ENCODE data around the gene PDK1.

The PDK1 gene

DNA sequence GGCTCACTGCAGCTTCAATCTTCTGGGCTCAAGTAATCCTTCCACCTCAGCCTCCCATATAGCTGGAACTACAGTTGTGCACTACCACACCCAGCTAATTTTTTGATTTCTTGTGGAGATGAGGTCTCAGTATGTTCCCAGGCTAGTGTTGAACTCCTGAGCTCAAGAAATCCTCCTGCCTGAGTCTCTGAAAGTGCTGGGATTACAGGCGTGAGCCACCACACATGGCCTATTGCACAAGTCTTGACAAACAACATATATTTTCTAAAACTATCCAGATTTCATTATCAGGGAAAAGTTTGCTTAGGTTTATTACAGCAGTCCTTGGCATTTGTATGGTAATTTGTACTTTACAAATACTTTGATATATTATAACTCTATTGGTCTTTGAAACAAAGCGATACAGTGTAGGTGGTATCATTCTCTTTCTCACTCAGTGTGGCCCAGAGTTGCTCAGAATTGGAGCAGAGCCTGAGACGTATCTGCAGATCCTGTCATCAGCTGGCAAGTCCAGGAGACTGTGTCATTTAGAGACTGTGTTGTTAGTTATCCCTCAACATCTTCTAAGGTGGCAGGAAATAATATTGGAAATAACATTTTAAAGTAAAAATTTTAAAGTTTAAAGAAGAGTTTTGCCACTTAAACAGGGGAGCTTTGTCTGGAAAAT is 41.4 kb downstream of the PDK1 start:
- no peak for DNase-seq (ENCODE audit: low read depth)

DNA sequence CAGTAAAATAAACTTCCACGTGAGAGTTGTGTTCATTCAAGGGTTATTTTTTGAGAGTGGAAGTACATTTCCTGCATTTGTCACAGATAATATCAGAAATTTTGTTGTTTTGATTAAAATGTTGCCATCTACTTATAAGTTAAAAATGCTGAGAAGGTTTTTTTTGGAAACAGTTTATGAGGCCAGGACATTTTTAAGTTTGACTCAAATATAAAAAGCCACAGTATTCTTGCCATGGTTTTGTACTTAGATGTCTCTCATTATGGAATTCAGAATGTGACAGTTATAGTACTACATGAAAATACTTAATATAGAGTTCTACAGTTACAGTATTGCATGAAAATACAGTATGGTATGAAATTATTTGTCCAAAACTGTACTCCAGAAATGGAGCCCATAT is 44.1 kb downstream of the PDK1 start:
- DNase-seq (ENCODE audit: low read depth): no peak

DNA sequence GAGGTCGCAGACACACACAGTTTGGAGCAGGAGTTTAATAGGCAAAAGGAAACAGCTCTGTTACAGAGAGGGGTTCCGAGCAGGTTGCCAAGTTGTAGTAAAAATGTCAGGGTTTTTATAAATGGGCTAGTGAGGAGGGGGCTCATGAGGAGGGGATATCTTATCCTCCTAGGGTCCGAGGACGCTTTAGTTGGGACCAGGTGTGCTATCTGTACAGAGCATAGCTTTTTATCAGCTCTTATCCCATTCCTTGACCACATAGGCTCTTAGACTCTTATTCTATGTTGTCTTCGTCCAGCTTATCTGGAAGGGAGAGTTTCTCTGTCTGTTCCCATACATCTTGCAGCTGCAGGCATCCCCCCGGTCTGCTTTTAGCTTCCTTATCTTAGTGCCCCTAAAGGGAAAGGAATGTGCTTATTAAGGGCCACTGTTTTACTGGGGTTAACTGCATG is 44.7 kb downstream of the PDK1 start:
- DNase-seq (ENCODE audit: low read depth): no peak

DNA sequence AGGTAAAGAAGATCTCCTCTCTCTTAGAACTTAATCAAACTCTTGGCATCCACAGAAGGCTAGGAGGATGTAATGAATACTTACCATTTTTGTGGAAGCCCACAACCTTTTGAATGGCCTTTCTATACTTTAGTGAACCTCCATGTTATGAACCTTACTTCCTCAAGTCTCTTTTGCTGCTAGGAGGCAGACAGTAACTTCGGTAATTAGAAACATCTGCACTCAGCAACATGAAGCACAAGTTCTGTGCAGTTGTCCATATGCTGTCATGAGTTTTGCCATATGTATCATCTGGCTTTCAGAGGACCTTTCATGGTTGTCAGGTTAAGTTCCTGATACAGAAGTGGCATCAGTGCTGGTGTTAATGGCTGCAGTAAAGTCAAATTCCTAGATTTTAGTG is 50.4 kb downstream of the PDK1 start:
- no peak for DNase-seq (ENCODE audit: low read depth)

DNA sequence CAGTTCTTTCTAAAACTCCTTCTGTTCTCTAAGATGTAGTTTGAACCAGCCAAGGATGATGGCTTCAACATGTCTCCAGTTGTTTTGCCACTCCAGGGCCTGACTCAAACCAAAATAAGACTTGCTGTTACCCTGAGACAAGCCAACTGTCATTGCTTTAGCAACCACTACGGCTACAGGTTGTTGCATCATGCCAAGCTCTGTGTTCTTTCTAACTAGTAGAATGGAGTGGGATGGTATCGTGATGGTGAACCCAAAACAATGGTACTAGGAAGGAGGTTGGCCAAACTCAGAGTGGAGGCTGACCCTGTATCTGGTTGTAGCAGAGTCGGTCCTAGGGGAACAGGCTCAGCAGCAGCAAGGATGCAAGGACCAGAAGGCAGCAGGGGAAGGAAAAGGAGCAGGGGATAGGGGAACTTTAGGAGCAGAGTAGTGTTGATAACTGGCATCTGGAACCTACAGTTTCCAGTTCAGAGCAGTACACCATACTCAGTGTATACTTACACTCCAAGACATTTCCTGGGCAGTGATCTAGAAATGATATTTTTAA is 51.6 kb downstream of the PDK1 start:
- DNase-seq (ENCODE audit: low read depth): no peak

DNA sequence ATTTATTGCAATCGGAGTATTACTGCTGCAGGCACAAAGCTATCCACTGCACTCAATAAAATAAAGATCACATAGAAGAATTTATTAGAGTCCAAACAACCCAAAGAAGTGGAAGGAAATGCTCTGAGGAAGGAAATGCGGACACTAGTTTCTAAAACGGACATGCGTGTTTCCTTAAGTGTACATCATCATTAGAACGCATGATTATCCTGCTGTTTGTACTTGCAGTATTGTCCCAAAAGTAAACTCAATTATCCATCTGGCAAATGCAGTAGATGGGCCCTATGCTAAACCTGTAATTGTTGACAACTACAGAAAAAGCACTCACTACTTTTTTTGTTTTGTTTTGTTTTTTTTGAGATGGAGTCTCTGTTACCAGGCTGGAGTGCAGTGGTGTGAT is 53.6 kb downstream of the PDK1 start:
- no peak for DNase-seq (ENCODE audit: low read depth)

DNA sequence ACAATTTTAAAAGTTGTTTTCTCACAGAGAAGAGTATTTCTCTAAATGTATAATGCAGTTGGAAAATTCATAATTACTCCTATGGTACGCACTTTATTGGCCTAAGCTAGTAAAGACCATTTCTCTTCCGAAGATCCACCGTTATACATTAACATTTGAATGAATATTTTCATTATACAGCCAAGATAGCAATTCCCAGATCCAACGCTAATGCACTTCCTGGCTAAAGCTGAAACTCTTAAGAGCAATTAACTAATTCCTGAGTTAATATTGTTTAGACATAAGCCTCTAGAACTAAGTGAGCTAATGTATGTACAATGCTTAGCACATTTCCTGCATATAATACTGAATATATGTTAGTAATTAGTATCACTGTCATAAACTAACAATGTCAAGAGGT is 56.2 kb downstream of the PDK1 start:
- no peak for DNase-seq (ENCODE audit: low read depth)

DNA sequence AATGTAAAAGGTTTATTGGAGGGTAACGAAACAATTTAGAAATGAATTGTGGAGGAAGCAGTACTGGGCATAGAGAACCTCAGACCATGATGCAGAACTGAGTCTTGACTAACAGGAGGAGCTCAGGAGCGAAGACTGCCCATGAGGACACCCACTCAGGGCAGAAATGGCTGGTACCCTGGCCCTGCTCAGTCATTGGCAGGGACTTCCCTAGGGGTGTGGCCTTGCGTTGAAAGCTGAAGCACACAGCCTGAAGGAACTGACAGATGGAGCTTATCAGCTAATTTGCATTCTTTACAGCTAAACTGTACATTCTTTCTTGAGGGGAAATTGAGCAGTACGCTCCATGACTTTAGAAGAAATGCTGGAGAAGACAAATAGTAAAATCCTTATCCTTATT is 57.1 kb downstream of the PDK1 start:
- DNase-seq (ENCODE audit: low read depth): no peak

DNA sequence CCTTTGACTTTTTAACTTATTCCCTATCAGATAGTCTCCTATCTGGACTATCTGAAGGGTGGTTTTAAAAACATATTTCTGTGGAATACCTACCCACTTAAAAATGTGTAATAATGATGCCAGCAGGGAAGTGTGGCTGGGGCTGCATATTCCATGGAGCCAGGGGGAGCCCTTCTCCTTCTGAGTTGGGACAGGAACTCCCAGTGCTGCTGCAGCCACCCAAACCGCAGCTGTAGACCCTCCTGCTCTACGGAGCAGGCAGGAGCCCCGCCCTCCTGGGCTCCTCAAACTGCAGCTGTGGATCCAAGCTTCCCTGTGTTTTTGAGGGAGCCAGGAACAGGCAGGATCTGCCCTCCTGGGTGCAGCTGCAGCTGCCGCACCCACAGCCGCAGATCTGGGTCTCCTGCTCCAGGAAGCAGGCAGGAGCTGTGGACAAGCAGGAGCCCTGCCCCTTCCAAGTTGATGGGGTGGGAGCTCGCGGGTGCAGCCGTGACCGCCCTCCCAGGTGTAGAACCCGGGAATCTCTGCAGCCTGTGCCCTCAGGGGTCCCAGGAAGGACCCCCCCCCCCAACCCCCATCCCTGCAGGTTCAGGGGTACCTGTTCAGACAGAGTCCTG is 57.8 kb downstream of the PDK1 start:
- DNase-seq (ENCODE audit: low read depth): no peak

DNA sequence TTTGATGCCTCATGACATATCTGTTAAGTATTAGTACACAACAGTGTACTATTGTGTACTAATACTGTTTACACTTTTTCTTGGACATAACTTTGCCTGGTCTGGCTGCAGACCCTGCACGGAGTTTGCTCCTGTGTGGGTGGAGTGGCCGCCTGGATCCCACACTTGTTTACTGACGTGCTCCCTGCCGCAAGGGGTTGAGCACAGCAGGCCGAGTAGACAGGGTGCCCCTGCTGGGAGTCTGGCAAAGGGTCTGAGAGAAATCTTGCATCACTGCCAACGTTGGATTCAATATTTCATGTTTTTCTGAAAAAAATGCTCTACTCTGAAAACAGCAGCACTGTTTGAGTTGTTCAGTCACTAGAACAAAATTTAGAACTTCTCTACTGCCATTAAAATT is 59.0 kb downstream of the PDK1 start:
- no peak for DNase-seq (ENCODE audit: low read depth)

DNA sequence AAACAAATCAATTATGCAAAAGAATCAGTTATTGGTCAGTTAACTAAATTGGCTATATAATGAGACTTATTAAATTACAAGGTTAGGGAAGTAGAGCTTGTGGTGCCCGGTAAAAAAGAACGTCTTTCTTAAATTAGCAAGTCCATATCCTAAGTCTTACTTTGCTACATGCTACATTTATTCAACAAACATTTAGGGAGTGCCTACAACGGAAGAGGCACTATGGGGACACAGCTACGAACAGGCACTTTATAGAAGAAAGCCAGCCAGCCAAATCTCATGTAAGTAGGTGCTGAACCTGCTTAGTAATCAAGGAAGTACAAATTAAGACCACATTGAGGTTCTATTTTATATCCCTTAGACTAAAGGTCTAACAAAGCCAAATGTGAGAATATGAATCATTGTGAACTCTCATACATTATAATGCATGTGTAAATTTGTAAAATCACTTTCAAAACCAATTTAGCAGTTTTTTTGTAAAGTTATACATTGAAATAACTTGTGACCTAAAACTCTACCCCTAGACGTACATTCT is 59.9 kb downstream of the PDK1 start:
- no peak for DNase-seq (ENCODE audit: low read depth)

DNA sequence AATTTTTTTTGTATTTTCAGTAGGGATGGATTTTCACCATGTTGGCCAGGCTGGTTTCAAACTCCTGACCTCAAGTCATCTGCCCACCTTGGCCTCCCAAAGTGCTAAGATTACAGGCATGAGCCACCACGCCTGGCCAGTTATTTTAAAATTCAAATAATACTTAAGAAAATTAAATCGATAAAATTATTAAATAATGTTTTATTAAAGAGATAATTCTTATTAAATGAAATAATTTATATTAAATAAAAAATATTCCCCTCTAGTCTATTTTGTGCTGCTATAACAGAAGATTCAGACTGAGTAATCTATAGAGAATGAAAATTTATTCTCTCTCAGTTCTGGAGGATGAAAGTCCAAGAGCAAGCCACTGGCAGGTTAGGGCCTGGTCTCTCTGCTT is 61.2 kb downstream of the PDK1 start:
- DNase-seq (ENCODE audit: low read depth): no peak

DNA sequence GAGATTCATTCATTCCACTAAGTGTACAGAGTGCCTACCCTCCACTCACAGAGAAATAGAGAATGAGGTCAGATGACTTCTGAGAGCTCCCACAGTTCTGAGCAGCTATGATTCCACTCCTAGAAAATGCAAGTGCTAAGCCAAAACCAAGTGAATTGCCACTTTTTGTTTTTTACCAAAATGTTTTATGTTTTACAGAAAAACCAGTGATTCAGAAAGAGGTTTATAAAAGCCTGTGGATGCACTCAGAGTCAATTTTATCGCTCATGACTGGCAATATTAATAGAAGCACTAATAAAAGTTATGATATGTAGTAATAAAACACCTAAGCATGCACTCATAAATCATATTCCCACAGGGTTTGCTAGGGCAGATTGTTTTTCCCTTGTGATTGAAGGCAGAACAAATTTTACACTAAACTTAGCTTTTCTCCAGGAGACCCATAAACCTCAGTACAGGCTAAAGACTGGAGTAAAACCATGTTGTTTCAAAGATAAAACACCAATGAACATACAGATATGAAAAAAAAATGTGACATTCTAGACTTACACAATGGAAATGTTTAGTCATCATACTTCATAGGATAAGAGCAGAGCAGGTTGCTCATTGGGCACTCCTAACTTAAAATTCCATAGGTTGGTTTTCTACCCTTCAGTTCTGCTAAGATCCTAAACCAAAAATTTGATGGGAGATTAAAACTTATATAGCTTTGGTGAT is 67.5 kb downstream of the PDK1 start:
- no peak for DNase-seq (ENCODE audit: low read depth)

DNA sequence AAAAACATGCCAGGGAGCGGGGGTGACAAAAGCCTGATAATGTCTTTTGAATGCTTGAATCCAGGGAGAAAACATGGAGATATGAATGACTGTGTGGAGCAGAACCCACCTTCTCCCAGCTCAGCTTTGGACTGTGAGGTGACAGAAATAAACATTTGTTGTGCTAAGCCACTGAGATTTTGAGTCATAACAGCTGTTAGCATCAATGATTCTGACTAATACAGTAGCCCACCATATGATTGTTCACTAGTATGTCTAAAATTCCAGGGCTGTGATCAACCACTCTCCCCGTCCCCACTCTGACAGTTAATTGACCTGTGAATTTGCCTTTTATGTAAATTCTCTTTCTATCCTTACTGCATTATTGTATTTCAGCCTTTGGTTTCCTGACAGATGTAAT is 69.1 kb downstream of the PDK1 start:
- no peak for DNase-seq (ENCODE audit: low read depth)

DNA sequence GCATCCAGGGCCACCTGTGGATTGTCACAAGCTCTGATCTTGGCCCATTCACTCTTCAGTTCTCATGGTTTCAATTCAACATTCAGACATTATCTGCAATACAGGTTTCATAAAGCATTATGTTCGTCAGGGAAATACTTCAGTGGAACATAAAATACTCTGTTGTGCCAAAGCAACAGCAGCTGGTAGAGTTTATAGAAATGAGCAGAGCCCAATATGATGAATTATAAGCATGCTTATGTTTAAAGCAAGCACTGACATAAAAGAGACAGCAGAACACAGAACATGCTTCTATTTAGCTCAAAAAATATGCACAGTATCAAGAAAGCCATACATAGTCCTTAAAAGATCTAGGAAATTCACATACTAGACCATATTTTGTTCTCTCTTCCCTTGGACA is 71.3 kb downstream of the PDK1 start:
- DNase-seq (ENCODE audit: low read depth): no peak

DNA sequence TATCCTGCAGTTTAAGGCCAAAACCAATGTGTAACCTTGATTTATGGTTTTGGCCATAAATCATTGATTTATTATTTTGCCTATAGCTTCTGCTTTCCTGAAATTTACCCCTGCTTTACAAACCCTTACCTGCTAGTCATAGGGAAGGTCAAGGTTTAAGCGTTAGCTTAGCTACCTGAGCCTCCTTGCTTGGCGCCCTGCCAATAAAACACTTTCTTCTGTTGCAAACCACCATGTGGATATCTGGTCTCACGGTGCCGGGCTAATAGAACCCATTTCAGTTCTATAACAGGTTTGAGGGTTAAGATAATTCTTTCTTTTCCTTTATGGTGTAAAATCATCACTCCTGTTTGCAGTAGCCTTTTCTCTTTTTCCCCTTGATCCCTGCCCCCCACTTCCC is 72.2 kb downstream of the PDK1 start:
- DNase-seq (ENCODE audit: low read depth): no peak

DNA sequence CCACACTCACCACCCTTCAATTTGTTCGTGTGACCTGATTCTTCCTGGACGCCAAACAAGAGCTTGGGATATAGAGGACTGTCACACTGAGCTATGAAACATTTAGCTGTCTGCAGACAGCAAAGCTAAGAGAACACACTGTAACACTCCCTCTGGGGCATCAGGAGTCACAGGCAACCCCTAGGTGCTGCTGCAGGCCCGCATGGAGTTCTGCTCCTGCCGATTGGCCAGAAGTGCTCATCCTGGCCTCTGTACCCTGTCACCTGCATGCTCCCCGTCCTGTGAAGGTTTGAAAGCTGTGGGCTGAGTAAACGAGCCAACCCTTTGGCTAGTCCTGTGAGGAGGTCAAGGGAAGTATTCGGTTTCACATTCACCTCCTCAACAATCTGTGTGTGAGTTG is 73.7 kb downstream of the PDK1 start:
- DNase-seq (ENCODE audit: low read depth): no peak

DNA sequence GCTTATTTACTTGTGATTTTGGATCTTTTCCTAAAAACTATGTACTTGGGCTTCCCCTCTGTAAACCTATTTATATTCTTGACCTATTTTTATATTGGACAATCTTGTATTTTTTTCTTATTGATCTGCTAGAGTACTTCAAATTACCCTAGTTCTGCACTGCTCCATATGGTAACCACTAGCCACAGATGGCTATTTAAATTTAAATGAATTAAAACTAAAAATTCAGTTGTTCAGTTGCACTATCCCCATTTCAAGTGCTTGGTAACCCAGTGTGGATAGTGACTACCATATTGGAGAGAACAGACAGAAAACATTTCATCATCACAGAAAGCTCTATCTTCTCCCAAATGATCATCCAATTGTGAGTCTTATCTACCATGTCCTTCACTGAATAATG is 74.3 kb downstream of the PDK1 start:
- DNase-seq (ENCODE audit: low read depth): no peak

DNA sequence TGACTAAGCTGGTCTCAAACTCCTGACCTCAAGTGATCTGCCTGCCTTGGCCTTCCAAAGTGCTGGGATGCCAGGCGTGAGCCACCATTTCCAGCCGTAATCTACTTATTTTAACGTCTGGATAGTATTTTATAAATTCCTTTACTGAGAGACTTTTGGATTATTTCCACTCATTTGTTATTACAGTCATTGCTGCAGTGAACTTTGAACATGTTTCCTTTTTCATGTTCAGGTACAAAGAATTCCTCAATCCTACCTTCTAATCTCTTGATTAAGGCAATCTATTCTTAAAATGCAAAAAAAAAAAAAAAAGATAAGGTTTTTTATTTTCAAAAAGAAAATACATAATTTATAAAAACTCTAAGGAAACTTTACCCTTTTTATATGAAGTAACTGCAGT is 78.6 kb downstream of the PDK1 start:
- DNase-seq (ENCODE audit: low read depth): no peak

DNA sequence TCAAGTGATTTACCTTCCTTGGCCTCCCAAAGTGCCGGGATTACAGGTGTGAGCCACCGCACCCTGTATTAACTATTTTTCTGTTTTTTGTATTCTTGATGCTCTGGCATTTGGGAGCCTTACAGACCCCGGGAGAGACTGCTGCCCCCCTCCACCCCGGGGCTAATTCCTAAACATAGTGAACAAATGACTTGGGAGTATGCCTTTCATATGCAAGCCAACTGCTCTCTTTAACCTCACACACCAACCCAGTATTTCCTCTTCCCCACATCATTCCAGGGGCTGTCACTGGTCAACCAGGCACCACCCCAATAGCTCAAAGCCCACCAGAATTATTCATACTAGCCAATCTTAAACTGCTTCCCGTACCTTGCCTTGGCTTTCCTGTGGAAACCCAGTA is 79.7 kb downstream of the PDK1 start:
- DNase-seq (ENCODE audit: low read depth): no peak

DNA sequence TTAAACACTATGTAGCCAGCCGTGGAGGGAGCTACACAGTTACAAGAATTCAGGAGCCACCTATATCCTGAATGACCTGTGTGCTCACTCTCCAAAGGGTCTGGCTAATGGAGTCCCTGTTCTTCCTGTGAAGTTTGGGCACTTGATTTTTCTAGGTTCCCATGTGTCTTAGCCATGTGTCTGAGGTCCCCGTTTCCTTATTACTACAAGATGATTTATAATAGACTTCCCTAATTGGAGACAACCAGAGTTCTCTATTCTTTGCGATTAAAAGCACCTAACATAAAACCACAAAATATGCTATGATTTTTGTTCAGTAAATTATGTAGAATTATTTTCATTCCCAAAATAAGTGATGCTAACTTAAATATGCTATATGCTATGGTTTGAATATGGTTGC is 83.4 kb downstream of the PDK1 start:
- no peak for DNase-seq (ENCODE audit: low read depth)

DNA sequence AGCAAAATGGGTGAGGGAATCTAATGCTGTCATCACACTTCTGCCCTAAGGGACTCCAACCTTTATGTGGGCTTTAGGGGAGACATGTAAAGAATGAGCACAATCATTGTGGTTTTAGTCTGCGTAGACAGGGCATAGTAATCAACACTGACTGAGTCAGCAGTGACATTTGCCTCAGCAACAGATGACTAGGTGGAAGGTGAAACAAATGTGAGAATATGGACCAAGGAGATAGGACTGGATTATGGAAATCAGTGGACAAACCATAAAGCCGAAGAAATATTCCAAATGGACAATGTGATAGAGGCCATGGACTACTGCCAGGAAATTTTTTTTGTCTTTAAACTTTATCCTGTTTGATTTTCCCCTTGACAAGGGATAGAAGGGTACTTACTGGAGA is 83.9 kb downstream of the PDK1 start:
- no peak for DNase-seq (ENCODE audit: low read depth)

DNA sequence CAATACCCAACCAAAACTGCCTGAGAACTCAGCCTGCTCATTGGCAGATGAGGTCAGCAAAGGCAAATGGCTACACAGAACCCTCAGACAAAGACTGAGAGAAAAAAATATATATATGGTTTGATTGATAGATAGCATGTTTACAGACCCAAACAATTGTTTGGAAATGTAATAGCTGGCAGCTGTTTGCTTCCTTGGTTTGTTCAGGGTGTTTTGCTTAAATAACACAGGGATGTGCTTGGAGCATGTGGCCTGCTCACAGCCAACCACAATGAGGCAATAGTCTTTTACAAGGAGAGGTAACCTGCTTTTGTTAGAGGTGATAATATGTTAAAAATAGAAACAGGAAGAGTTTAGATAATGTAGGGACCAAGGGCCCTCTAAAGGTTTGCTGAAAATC is 84.5 kb downstream of the PDK1 start:
- no peak for DNase-seq (ENCODE audit: low read depth)
